Esophagus mucosa (tissue), 1 donor: ENCODE measurements around the gene DOCK7. TPM values are rescaled to one million over a fixed set of nuclear protein-coding genes. Genes with fewer than 3 reads are reported as not detected.
A peak's percentile ranks its signal among the peaks of the same experiment; 100 is the strongest.
"Not testable (repeated sequence)": the region's sequence is repeated elsewhere in the genome, so short reads cannot be mapped to it uniquely, and the experiment has no call there.

Experiments
- ATAC-seq: fragments of 200-7000 bp; cut with Tn5 transposase; one replicate; pipeline ENCODE4 v1.9.1; 2020
- total RNA-seq: library from RNA; stranded (reverse); gene quantifications from one replicate; pipeline ENCODE4 v1.2.4, GENCODE V29; 2023
- donor health status: DM: yes; HTN: yes; CAD: no.

DOCK7 gene
- total RNA-seq, 1 donor from 2014 or later, result 15.6 TPM

DNA sequence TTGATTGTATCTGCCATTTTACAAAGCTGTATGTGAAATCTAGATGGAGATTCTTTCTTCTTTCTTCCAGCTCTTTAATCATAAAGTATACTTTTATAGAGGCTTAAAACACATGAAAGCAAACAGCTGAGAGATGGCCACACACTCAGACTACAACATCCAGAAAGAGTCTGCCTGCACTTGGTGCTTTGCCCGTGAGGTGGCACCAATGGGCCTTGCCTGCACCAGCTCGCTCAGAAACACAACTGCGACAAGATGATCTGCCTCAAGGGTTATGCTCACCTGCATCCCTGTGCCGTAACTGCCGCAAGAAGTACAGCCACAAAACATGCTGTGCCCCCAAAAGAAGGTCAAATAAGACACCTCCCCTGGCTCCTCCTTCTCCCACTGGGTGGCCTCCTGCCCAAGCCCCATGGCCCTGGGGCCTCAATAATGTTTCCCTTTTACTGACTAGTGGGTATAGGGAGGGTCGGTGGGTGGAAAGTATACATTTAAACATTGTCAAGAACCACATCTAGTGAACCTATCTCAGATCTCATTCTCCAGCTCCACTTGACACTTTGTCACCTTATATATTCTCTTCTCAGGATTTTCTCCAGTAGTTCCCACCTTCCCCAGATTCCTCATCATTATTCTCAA is 157.6 kb downstream of the DOCK7 start:
- ATAC-seq, result peak; percentile 43

DNA sequence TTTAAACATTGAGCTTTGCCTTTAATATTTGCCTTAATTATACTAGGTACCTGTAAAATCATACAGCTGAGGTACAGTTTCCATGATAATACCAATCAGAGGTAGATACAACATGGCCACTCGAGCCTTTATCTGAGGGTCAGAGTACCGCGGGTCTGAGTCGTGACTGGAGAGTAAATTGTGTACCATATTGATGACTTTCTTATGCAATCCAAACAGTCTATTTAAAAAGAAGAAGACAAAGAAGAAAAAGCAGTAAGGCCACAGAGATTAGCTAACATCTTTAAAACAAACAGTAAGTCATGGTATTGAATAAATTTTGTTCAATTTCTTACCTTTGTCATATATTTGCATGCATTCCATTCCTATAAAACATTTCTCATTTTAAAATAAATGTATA is 159.0 kb downstream of the DOCK7 start:
- no peak for ATAC-seq

GRCh38 chr1:62528015-62528414 is 160.2 kb downstream of the DOCK7 start:
- no peak for ATAC-seq

DNA sequence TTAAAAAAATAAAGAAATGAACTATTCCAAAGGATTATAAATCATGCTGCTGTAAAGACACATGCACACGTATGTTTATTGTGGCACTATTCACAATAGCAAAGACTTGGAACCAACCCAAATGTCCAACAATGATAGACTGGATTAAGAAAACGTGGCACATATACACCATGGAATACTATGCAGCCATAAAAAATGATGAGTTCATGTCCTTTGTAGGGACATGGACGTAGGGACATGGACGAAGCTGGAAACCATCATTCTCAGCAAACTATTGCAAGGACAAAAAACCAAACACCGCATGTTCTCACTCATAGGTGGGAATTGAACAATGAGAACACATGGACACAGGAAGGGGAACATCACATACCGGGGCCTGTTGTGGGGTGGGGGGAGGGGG is 160.8 kb downstream of the DOCK7 start:
- ATAC-seq, result not testable (repeated sequence)

DNA sequence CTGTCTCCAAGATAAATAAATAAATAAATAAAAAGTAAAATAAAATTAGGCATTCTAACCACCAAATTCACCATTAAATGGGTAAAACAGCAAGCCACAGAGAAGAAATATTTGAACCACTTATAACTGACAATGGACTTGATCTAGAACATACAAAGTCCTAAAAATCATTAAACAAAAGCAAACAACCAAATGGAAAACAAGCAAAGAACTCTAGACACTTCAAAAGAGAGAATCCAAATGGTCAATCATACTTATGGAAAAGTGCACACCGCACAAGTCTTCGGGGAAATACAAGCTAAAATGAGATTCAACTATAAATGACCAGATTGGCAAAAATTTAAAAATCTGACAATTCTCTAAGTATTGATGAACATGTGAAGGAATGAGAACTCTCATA is 164.3 kb downstream of the DOCK7 start:
- ATAC-seq, result no peak

DNA sequence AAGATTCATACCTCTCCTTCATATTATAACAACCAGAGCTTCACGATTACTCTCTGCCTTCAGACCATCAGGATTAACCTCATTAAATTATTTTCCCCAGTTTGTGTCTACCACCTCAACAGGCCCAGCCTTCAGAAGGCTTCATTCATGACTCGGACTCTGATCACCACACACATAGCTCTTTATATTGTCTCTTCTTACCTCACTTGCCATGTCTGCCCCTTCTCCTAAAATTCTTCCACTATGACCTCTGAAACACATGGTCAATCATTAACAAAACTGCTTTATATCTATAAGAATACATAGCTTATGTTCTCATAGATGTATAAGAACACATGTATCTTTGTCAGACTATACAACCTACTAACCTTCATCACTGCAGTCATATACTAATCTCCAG is 171.6 kb downstream of the DOCK7 start:
- no peak for ATAC-seq

DNA sequence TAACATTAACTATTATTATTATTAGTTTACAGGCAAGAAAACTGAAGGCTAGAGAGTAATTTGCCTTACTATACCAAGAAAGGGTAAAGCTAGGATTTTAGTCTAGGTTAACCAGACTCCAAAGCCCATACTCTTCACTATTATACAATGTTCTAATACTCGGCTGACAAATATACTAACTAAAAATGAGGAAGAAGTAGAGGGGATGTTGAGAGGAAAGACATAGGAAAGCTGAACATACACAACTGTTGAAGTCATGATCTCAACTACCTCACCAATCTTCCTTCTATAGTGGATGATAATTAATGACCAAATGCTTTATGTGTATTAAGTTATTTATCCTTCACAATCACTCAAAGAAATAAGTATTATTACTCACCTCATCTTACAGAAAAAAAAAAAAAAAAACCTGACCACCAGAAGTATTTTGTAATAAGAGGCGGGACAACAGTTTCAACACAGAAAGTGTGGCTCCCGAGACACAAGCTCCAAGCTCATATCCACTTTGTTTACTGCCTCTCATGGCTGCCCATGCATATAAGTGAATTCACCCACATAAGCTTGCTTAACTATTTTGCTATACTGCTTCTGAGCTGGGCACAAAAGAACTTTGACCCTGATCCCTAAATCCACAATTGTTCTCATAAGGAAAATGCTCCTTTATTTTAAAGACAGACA is 173.3 kb downstream of the DOCK7 start:
- no peak for ATAC-seq

DNA sequence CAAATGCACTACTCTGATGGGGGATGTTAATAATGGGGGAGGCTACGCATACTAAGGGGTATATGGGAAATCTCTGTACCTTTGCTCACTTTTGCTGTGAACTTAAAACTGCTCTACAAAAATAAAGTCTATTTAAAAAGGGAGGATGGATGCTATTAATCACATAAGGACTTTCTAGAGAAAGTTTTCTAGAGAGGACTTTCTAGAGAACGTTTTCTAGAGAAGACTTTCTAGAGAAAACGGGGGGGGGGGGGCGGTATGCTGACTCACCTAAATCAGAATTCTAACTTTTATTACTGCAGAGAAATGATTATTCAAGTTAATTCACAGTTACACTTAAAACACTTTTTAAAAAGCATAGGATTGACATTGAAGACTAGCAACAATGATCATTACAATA is 175.2 kb downstream of the DOCK7 start:
- no peak for ATAC-seq

DNA sequence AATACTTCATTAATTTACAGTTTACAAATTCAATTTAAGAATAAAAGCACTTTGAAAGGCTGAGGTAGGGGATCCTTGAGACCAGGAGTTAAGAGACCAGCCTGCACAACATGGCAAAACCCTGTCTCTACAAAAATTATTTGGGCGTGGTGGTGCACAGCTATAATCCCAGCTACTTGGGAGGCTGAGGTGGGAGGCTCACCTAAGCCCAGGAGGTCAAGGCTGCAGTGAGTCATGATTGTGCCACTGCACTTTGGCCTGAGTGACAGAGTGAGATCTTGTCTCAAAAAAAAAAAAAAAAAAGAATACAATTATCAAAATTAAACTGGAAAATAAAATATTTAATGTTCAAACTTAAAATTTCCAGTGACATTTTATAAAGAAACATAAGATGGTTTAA is 179.2 kb downstream of the DOCK7 start:
- ATAC-seq, result no peak

DNA sequence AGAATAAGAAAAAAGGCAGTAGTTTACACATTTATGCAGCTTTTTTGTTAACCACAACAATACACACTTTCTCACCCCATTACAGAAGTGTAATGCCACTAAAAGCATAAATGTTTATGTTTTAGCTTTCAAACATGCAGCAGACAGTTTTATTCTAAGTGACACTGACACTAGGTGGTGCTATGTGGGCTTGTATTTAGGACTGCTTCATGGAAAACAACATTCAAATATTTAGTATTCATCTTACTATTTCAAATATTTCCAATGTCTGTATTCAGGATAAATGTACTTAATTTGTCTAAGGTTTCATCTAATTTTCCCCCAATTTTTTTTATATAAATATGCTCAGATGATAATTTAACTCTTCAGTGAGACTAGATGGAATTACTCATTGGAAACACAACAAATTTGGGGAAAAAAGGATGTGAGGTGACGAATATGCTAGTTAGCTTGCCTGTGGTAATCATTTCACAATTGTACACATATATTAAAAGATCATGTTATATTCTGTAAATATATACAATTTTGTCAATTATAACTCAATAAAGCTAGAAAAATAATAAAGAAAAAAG is 179.9 kb downstream of the DOCK7 start:
- ATAC-seq, result no peak

DNA sequence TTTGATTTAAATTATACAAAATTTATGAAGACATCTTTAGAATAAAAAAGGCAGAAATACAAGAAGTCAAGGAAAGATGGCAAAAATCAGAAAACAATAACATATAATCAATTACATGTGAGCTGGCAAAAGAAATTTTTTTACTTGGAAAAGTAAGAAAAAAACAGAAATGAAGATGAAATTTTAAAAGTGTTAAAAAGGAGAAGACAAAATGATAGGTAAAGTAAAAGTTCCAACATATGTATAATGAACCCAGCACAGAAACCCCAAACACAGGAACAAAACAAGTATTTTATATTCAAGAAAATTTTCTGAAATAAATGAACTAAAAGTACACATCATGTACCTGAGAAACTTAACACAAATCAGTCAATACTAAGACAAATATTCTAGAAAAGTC is 188.0 kb downstream of the DOCK7 start:
- no peak for ATAC-seq

- no peak for ATAC-seq
These were observed 194.0 kb downstream of the DOCK7 start for GRCh38 chr1:62494137-62494536.

DNA sequence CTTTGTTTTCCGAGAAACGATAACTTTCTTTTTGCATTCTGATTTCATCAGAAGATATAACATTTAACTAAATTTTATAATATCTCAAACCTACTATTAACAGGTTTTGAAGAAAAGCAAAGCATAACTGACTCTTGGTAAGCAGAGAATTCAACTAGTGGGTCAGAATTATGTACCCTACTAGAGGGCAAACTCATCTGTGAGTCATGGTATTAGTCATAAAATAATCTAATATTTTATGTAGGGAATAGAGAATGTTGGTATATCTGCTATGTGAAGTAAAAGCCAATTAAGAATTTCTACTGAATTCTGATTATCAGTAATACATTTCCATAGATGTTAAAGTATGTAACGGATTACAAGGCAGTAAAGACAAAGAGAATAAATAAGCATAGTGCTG is 194.5 kb downstream of the DOCK7 start:
- no peak for ATAC-seq

DNA sequence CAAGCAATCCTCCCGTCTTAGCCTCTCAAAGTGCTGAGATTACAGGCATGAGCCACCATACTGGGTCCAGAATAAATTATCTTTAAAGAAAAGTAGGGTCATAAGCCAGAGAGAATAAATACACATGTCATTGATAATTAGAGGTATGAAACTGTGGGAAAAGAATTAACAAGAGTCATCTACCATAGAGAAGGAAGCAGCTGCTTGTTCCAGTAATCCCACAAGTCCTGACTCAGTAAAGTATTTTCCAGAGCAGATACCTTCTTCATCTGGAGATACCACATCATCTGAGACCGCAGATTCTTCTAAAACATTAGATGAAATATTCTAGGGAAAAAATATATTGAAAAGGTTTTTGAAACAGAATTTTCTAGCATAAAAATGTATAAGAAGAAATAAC is 195.7 kb downstream of the DOCK7 start:
- no peak for ATAC-seq

DNA sequence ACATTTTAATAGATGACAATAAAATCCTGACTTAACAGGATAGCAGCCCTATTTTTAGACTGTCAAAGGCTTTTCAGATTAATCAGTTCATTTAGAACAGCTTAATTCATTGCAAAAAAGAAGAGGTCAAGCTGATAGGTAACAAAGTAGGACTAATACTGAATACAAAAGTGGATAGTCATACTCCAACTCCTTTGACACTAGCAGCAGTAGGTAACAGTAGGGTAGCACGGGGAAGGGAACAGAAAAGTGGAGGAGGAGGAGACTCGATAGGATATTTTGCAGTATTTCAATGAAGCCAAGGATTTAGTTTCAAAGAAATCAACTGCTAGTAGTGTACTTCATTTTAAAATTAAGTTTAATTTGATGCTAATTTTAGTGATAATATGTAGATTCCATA is 200.2 kb downstream of the DOCK7 start:
- ATAC-seq, result no peak

DNA sequence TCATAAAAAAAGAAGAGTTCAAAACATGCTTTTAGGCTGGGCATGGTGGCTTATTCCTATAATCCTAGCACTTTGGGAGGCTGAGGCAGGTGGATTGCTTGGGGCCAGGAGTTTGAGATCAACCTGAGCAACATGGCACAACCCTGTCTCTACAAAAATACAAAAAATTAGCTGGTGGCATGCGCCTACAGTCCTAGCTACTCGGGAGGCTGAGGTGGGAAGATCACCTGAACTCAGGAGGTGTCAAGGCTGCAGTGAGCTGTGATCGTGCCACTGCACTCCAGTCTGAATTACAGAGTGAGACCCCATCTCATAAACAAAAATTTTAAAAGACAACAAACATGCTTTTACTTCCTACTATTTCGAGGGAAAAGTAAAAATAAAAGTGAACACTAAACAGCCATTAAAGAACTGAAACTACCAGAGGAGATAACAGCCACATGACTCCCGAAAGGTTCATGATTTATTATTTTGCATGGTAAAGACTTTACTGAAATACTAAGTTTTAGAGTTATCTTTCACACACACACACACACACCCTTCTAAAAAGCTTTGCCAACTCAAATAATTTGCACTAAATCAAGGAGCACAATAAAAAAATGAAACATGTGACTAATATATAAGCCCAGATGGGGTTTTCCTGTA is 203.2 kb downstream of the DOCK7 start:
- ATAC-seq, result no peak

DNA sequence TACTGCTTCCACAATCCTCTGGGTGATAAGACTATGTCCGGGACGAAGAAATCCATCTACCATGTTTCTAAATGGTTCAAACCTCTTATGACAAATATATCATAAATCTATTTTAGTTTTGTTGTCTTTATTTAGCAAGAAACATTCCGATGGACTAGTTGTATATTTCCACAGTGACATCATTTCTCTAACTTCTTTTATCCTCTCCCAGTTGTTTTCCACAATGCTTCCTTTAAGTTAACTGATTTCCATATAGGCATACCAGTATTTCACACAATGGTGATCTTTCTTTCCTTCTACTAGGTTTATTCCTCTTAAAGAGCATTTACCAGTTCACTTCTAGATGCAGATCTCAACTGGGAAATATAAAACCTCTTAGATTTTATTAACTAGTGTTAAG is 206.5 kb downstream of the DOCK7 start:
- no peak for ATAC-seq

DNA sequence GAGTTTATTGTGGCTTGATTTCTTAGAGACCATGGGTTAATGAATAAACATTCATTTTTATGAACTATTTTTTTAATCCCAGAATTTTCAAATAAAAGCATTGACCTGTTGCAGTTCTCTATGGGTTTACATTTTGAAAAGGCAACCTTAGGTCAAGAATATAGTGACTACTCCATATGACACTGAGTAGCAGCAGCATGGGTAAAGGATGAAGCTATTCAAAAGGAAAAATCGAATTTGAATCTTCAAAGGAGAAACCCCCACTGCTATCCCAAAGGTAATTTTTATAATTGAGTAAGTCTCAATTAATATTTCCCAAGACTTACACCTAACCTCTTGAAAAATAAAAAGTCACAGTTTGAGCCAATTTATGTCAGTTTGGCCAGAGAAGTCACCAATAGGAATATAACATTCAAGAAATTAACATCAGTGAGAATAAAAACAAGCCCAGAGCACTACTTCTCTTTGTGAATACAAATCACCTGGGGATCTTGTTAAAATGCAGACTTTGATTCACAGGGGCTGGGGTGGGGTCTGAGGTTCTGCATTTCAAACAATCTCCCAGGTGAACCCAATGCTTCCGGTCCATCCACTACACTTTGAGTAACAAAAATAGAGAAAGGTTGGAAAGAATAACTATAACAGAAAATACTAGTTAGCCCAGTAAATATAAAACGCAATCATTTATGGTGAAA is 211.5 kb downstream of the DOCK7 start:
- no peak for ATAC-seq

DNA sequence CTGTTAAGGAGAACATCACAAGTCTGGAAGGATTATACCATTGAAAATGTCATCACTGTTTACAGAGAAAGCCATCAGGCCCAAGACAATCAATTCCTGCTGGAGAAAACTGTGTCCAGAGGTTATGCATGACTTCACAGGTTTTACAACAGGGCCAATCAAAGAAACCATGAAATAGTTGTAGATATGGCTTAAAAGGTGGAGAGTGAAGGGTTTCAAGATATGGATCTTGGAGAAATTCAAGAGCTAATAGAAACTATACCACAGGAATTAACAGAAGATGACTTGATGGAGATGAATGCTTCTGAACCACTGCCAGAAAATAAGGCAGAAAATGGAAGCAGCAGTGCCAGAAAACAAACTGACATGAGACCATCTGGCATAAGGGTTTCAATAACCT is 221.1 kb downstream of the DOCK7 start:
- ATAC-seq, result no peak

GRCh38 chr1:62462370-62462769 is 225.8 kb downstream of the DOCK7 start:
- no peak for ATAC-seq

DNA sequence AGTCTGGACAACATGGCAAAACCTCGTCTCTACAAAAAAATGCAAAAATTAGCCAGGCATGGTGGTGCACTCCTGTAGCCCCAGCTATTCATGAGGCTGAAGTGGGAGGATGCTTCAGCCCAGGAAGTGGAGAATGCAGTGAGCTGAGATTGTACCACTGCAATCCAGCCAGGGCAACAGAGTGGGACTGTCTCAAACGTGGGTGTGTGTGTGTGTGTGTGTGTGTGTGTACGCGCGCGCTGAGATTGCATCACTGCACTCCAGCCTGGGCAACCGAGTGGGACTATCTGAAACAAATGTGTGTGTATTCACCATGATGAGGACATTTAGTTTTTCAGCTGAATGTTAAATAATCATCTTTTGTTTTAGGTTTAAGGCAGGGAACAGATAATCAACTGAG is 230.2 kb downstream of the DOCK7 start:
- ATAC-seq, result peak; percentile 13

DNA sequence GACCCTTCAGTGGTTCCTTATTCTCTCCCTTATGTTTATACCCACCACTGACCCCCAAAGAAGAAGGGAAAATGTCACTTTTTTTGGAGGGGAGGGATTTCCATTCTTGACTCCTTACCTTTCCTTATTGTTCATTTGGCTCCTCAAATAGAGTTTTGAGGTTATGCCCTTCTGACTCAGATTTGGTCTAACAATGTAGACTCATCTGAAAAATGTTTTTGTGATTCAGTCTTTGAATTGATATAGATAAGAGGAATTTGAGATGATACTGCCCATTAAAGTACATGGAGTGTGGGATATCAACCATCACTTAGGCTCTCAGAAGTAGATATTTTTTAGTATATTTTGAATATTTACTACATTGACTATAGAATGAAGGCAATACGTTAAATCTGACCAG is 235.2 kb downstream of the DOCK7 start:
- no peak for ATAC-seq

- no peak for ATAC-seq
These were observed 237.9 kb downstream of the DOCK7 start for GRCh38 chr1:62450301-62450700.
